H7 (cell line): ENCODE results near the gene MOB3A. TPM values are rescaled to one million over a fixed set of nuclear protein-coding genes. Genes with fewer than 3 reads are reported as not detected.

Source experiments
- DNase-seq: peaks from one replicate; pipeline ENCODE4 v3.0.0; 2012
- H3K27me3 ChIP-seq: 2 replicates; pipeline ENCODE4 v1.6.0; 2011; ENCODE audit warnings: mild to moderate bottlenecking, low read length; ENCODE audit not compliant: control insufficient read depth, insufficient read depth
- H3K36me3 ChIP-seq: replicated peaks from 2 replicates; pipeline ENCODE4 v1.5.1; 2011; ENCODE audit warnings: low read length; ENCODE audit not compliant: control insufficient read depth, insufficient read depth
- H3K4me3 ChIP-seq: 2 replicates; pipeline ENCODE4 v1.5.1; 2011; ENCODE audit warnings: low read depth, mild to moderate bottlenecking, control low read depth, low read length, moderate library complexity; ENCODE audit not compliant: insufficient read depth
- total RNA-seq: library from RNA; depleted of rRNA; stranded (reverse); fragments of >200 nt; shearing (Covaris generic); gene quantifications from 2 replicates; pipeline ENCODE4 v1.2.3, GENCODE V29; 2014

Gene MOB3A
- total RNA-seq, 1 experiment from 2014 or later, result 8.9 TPM

DNA sequence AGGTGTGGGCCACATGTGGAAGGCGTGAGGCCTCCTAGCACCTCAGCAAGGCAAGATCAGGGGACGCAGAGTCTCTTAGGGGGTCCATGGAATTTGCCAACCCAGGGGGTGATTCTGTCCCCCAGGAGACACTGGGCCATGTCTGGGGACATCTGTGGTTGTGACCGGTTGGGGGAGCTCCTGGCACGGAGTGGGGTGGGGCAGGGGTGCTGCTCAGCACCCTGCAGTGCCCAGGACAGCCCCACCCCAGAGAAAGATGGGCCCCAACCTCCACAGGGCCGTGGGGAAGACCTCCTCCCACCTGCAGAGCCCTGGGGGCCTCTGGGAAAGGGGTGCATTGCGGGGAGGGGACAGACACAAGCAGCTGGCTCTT is 49.1 kb downstream of the MOB3A start:
- Histone ChIP-seq H3K27me3 (no peaks in the 10 kb centered on the region), H3K36me3 (peaks cover 4% of the 10 kb centered on the region), H3K4me3 (no peak overlapping the region)
- no peak for DNase-seq

- H3K4me3 ChIP-seq, result no peak overlapping the region
- DNase-seq, result peak; percentile 52
- H3K36me3 ChIP-seq, result peaks cover 4% of the 10 kb centered on the region
- no peaks in the 10 kb centered on the region for H3K27me3 ChIP-seq
Measured at GRCh38 chr19:2046046-2046907, 49.8 kb downstream of the MOB3A start.

DNA sequence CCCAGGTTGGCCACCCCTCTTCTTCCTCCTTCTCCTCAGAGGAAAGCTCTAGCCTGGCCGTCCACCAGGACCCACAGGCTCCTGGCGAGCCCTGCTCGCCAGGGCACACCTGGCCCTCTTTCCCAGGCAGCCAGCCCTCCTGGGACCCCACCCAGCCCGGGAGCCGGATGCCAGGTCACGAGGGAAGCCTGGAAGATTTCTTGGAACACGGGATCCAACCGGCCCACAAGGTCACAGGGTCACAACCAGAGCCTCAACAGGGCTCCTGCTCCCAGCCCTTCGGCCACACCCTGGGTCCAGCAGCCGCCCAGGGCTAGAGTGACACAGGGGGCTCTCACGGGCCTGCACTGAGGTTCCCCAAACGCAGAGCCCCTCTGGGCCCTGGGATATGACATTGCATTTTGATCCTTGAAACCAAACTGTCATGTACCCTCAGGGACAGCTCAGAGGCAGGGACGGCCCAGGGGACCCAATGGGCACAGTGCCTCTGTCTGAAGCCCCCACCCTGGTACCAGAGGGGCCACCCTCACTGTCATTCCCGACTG is 50.6 kb downstream of the MOB3A start:
- H3K27me3 ChIP-seq, result no peaks in the 10 kb centered on the region
- DNase-seq, result peak; percentile 57
- H3K4me3 ChIP-seq, result no peak overlapping the region
- peaks cover 10% of the 10 kb centered on the region for H3K36me3 ChIP-seq

DNA sequence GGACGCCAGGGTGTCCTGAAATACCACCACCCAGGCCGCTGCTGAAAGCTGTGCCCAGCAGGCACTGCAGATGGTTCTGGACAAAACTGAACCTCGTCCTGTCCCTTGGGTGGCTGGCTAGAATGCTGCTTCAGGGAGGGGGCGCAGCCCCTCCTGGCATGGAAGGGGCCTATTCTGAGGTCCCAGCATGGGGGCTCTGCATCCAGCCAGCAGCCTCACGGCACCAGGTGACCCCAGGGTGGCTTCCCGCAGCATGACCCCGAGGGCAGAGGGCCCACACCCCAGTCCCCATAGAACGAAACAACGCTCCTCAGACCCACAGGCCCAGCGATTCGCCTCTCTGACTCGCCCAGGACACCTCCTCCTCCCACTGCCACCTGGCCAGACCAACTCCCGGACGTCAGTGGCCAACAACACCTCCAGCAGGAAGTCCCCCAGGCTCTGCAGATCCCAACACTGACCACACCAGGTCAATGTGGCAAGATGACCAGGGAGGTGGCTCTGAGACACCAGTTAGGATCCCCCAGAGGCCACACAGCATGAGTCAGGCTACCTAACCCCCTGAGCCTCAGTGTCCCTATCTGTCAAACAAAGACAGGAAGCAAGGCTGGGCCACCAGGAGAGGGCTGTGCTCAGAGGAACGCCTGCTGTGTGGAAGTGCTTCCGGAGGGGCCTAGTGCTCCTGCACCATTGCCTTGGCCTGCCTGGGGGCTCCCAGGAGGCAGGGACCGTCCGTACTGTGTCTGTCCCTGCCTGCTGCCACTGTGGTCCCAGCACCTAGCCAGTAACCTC is 51.2 kb downstream of the MOB3A start:
- Histone ChIP-seq H3K4me3 (no peak overlapping the region), H3K36me3 (peaks cover 12% of the 10 kb centered on the region), H3K27me3 (no peaks in the 10 kb centered on the region)
- peak; percentile 56 for DNase-seq

- no peaks in the 10 kb centered on the region for H3K27me3 ChIP-seq
- H3K36me3 ChIP-seq, result peaks cover 12% of the 10 kb centered on the region
- DNase-seq, result peak; percentile 76
- H3K4me3 ChIP-seq, result no peak overlapping the region
Measured at GRCh38 chr19:2043961-2044708, 52.0 kb downstream of the MOB3A start.

- H3K4me3 ChIP-seq, result no peak overlapping the region
- no peak for DNase-seq
- H3K36me3 ChIP-seq, result peaks cover 12% of the 10 kb centered on the region
- no peaks in the 10 kb centered on the region for H3K27me3 ChIP-seq
Measured at GRCh38 chr19:2043251-2043641, 52.9 kb downstream of the MOB3A start.

GRCh38 chr19:2042485-2043250 is 53.5 kb downstream of the MOB3A start:
- Histone ChIP-seq H3K36me3 (peaks cover 12% of the 10 kb centered on the region), H3K27me3 (no peaks in the 10 kb centered on the region), H3K4me3 (peak overlapping the region; percentile 23)
- DNase-seq, result peak; percentile 74

- DNase-seq, result peak; percentile 100
- peak overlapping the region; percentile 24 for H3K4me3 ChIP-seq
- peaks cover 12% of the 10 kb centered on the region for H3K36me3 ChIP-seq
- H3K27me3 ChIP-seq, result no peaks in the 10 kb centered on the region
Measured at GRCh38 chr19:2041683-2042484, 54.2 kb downstream of the MOB3A start.

DNA sequence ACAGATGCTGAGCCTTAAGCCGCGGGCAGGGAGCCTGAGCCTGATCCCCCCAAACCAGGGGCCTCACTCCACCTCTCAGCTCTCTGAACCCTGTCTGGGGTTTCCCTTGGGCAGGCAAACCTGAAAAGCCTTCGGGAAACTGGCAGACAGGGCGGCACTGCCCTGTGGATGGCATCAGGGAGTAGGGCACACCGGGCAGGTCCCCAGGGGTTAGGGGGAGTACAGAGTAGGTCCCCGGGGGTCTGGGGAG is 54.8 kb downstream of the MOB3A start:
- no peak overlapping the region for H3K4me3 ChIP-seq
- peaks cover 12% of the 10 kb centered on the region for H3K36me3 ChIP-seq

DNA sequence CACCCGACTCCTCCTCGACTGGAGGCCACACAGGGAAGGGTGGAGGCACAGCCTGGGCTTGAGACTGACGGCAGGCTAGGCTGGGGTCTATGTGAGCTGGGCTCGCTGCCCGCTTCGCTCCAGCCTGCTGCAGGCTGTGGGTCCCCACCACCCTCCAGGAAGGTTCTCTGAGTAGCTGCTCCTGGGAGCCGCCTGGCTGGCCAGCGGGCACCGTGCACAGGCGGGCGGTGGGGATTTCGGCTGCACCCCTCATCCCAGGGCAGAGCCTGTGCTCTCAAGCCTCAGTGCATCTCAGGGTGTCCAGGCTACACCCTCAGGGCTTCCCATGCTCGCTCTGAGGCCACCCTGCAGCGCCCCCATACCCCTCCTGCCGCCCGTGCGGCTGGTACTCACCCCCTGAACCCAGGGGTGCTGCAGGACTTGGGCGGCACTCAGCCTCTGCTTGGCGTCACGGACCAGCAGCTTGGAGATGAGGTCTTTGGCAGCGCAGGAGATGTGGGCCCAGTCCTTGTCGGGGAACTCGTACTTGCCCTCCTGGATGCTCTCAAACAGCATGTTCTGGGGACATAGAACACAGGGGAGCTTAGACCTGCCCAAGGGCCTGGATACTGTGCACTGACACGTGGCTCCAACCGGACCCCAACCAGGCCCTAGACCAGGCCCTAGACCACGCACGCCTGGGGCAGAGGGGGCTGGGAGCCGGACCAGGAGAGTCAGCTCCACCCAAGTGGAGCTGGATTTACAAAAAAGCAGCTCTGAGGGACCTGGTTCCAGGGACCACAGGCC is 55.3 kb downstream of the MOB3A start:
- Histone ChIP-seq H3K4me3 (no peak overlapping the region), H3K36me3 (peaks cover 12% of the 10 kb centered on the region), H3K27me3 (no peaks in the 10 kb centered on the region)
- DNase-seq, result peak; percentile 50

More for the DNA sequence above, 54.8 kb downstream of the MOB3A start:
- no peaks in the 10 kb centered on the region for H3K27me3 ChIP-seq
- no peak for DNase-seq

DNA sequence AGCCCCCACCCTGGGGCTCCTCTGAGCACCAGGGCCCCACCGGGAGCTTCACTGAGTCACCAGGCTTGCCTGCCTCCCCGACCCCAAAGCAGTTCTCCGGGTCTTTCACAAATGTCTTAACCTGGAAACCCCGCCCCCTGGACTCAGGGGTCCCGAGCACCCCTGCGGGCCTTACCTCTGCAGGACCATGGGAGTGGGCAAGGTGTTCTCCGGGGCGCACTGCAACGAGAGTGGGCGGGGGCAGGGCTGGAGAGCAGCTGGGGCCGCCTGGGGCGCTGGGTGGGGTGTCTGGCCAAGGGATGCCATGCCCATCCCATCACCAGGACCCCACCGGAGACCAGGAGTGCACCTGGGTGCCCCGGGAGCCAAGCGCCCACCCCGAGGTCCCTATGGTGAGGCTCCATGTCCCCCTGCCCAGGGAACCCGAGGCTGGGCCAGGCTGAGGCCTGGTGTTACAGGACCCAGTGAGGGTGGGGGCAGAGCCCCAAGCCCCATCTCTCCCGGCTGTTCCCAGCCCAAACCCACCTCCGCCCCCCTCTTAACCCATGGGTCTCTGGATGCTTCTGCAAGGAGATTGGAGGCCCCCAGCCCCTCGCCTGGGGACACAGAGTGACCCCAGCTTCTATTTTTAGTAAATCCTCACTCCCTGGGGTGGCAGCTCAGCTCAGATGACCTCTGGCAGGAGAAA is 56.0 kb downstream of the MOB3A start:
- DNase-seq, result peak; percentile 54

GRCh38 chr19:2039089-2039958 is 56.8 kb downstream of the MOB3A start:
- H3K27me3 ChIP-seq, result no peaks in the 10 kb centered on the region
- H3K4me3 ChIP-seq, result no peak overlapping the region
- DNase-seq, result no peak
- H3K36me3 ChIP-seq, result peaks cover 12% of the 10 kb centered on the region

More for the DNA sequence above, 56.0 kb downstream of the MOB3A start:
- no peak overlapping the region for H3K4me3 ChIP-seq
- H3K36me3 ChIP-seq, result peaks cover 12% of the 10 kb centered on the region
- H3K27me3 ChIP-seq, result no peaks in the 10 kb centered on the region
